Lower leg skin (tissue), 4 donors: Measurements from ENCODE around the gene NDUFB8. TPM values are rescaled to one million over a fixed set of nuclear protein-coding genes. Genes with fewer than 3 reads are reported as not detected.

Experiments used
- DNase-seq, 2 donors: peaks; one replicate each; pipeline ENCODE4 v3.0.0-alpha.2; 2019; ENCODE audit warnings: low spot score in 2 of 2
- H3K4me3 ChIP-seq: fragments of 200-600 bp; sonication (generic); 2 replicates; pipeline ENCODE4 v1.5.1; 2017; ENCODE audit warnings: mild to moderate bottlenecking, low read depth; ENCODE audit not compliant: poor library complexity, severe bottlenecking
- CTCF ChIP-seq, 3 donors: fragments of 450-650 bp; IDR thresholded peaks; one replicate each; pipeline ENCODE4 v1.5.1; 2016; ENCODE audit warnings: antibody characterized with exemption in 3 of 3, mild to moderate bottlenecking in 3 of 3, moderate library complexity in 2 of 3
- POLR2A ChIP-seq, 2 donors: fragments of 450-650 bp; IDR thresholded peaks; one replicate each; pipeline ENCODE4 v1.6.1; 2016 to 2017; ENCODE audit warnings: antibody characterized with exemption in 2 of 2, mild to moderate bottlenecking in 1 of 2, moderate library complexity in 1 of 2
- whole genome bisulfite sequencing, 2 donors: methylation state at CpG; one replicate each; pipeline ENCODE4 v1.1.5; 2018; 5-methylcytosine and 5-hydroxymethylcytosine counted together
- intact Hi-C: fragments of 100-400 bp; cut with DNase I; formaldehyde crosslinking; loops from one replicate; pipeline ENCODE4 v1.15.0; 2023; ENCODE audit warnings: low total_unique reads
- total RNA-seq, 4 donors: library from RNA; depleted of rRNA; stranded (reverse); fragments of >200 nt; gene quantifications; one replicate each; pipeline ENCODE4 v1.1.0, GENCODE V29; 2016

NDUFB8 gene
- total RNA-seq, 4 donors from 2014 or later, result 128 to 211 (median 177) TPM

- DNase-seq, result peak in 1 of 2 donors; percentile 46
- H3K4me3 ChIP-seq, result no peak overlapping the region
- 55 to 58% methylated on average over 3 of the region's 3 CpGs for WGBS, 2 donors
- intact Hi-C loops, result no loop called here
- no peak for TF ChIP-seq CTCF (IDR thresholded peaks at IDR 0.05)
- TF ChIP-seq POLR2A (IDR thresholded peaks at IDR 0.05), result no peak
These were observed 20.9 kb downstream of the NDUFB8 start for GRCh38 chr10:100508691-100509150.

DNA sequence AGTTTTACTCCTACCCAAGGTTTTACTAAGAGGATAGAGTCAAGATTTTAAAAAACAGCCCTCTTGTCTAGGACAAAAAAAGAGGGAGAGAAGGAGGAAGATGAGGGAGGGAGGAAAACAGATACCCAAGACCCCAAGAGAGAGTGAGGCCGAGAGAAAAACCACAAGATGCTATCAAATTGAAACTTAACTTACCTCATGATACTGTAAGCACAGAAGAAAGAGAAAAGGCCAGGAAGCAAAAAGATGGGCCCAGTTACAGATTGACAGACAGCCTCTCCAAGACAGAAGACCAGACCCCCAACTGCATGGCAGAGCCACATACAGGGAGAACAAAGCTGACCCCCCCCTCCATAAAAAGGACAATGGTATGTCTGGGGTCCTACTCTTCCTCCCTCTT is 21.4 kb downstream of the NDUFB8 start:
- H3K4me3 ChIP-seq, result no peak overlapping the region
- no peak for DNase-seq
- intact Hi-C loops, result no loop called here
- 65 to 70% methylated on average over 1 of the region's 1 CpG for WGBS, 2 donors
- TF ChIP-seq POLR2A (IDR thresholded peaks at IDR 0.05) (no peak), CTCF (IDR thresholded peaks at IDR 0.05) (no peak)

DNA sequence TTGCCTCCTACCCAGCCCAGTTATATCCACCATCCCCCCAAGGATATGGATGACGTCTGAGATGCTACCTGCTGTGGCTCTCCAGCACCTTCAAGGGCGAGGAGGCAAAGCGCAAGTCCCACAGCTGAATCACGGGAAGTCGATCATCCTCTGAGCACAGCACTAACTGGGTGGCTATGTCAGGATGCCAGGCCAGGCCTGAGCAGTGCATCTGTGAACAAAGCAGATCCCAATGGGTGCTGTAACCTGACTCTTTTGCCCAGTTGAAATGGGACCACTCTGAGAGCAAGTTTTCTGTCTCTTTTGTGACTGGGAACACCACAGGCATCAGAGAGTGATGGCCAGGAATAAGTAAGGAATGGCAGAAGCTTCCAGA is 22.3 kb downstream of the NDUFB8 start:
- WGBS, 2 donors, result 85 to 100% methylated on average over 5 of the region's 5 CpGs
- intact Hi-C loops, result no loop called here
- no peak overlapping the region for H3K4me3 ChIP-seq
- no peak for DNase-seq
- TF ChIP-seq POLR2A (IDR thresholded peaks at IDR 0.05) (no peak), CTCF (IDR thresholded peaks at IDR 0.05) (no peak)

DNA sequence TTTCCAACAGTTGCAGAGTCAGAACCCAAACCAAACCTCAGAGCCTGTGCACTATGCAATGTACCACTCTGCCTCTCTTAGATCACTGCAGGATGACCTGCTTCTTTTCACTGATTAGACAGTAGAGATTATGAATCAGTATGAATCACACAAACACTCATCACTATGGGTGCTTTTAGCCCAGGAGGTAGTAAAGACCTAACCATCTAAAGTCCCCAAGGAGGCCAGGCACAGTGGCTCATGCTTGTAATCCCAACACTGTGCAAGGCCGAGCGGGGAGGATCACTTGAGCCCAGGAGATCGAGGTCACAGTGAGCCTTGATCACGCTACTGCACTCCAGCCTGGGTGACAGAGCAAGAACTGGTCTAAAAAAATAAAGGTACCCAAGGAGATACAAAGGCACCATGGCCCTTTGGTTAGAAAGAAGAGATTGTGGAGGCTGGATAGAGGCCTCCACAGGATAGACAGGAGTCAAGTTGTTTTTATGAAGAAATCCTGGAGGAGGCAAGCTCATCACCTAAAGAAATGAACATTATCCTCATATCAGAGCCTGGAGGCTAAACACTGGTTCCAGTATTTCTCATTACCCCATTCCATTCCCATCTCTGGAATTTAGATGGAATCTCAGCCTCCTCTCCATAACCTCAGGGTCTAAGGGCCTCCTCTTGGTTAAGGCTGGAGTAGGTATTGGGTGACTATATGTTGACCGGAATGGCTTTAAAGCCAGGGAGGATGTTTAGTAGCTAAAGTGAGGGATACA is 22.9 kb downstream of the NDUFB8 start:
- DNase-seq, result no peak
- WGBS, 2 donors, result 97 to 100% methylated on average over 5 of the region's 5 CpGs
- TF ChIP-seq POLR2A (IDR thresholded peaks at IDR 0.05) (no peak), CTCF (IDR thresholded peaks at IDR 0.05) (no peak)
- no peak overlapping the region for H3K4me3 ChIP-seq
- intact Hi-C loops, result no loop called here

- no peak overlapping the region for H3K4me3 ChIP-seq
- 98 to 100% methylated on average over 2 of the region's 2 CpGs for whole genome bisulfite sequencing, 2 donors
- no peak for TF ChIP-seq POLR2A (IDR thresholded peaks at IDR 0.05)
- no peak for TF ChIP-seq CTCF (IDR thresholded peaks at IDR 0.05)
- intact Hi-C loops, result no loop called here
- no peak for DNase-seq
These were observed 24.5 kb downstream of the NDUFB8 start for GRCh38 chr10:100505164-100505563.

GRCh38 chr10:100504096-100504495 is 25.6 kb downstream of the NDUFB8 start:
- no peak for DNase-seq
- 71 to 72% methylated on average over 5 of the region's 5 CpGs for WGBS, 2 donors
- intact Hi-C loops, result no loop called here
- H3K4me3 ChIP-seq, result no peak overlapping the region
- no peak for TF ChIP-seq CTCF (IDR thresholded peaks at IDR 0.05)
- no peak for TF ChIP-seq POLR2A (IDR thresholded peaks at IDR 0.05)
